NCI-H2196 (cell line): ENCODE measurements around the gene HSP90AA1.
A peak's percentile ranks its signal among the peaks of the same experiment; 100 is the strongest.
"Not testable (repeated sequence)": the region's sequence is repeated elsewhere in the genome, so short reads cannot be mapped to it uniquely, and the experiment has no call there.

ENCODE experiments used
- DNase-seq: peaks from one replicate; lab custom pipeline; 2025; ENCODE audit not compliant: unreplicated experiment; lab: John Stamatoyannopoulos, UW

The HSP90AA1 gene

GRCh38 chr14:102095231-102095870, 8.5 kb upstream of the HSP90AA1 start:
- DNase-seq: no peak

- DNase-seq: no peak
Observed at GRCh38 chr14:102094101-102094500, 7.3 kb upstream of the HSP90AA1 start.

GRCh38 chr14:102092806-102093205, 6.0 kb upstream of the HSP90AA1 start:
- DNase-seq: no peak

- DNase-seq: no peak
Observed at GRCh38 chr14:102090713-102091112, 3.9 kb upstream of the HSP90AA1 start.

GRCh38 chr14:102089621-102090343, 2.9 kb upstream of the HSP90AA1 start:
- no peak for DNase-seq

- no peak for DNase-seq
Observed at GRCh38 chr14:102088012-102088792, 1.4 kb upstream of the HSP90AA1 start.

- no peak for DNase-seq
Observed at GRCh38 chr14:102087762-102088011, 843 bp upstream of the HSP90AA1 start.

- no peak for DNase-seq
Observed at GRCh38 chr14:102086709-102086971, 204 bp downstream of the HSP90AA1 start.

GRCh38 chr14:102085948-102086708, 716 bp downstream of the HSP90AA1 start:
- DNase-seq: peak; percentile 25

GRCh38 chr14:102085488-102085887, 1.4 kb downstream of the HSP90AA1 start:
- DNase-seq: no peak

GRCh38 chr14:102084931-102085330, 1.9 kb downstream of the HSP90AA1 start:
- DNase-seq: no peak

- not testable (repeated sequence) for DNase-seq
Observed at GRCh38 chr14:102084522-102084921, 2.3 kb downstream of the HSP90AA1 start.

- no peak for DNase-seq
Observed at GRCh38 chr14:102081231-102082080, 5.4 kb downstream of the HSP90AA1 start.

GRCh38 chr14:102080183-102081080, 6.4 kb downstream of the HSP90AA1 start:
- DNase-seq: no peak

- DNase-seq: no peak
Observed at GRCh38 chr14:102079700-102079979, 7.2 kb downstream of the HSP90AA1 start.

- DNase-seq: no peak
Observed at GRCh38 chr14:102078831-102079699, 7.8 kb downstream of the HSP90AA1 start.

GRCh38 chr14:102078361-102078791, 8.5 kb downstream of the HSP90AA1 start:
- DNase-seq: not testable (repeated sequence)

- no peak for DNase-seq
Observed at GRCh38 chr14:102077382-102077709, 9.5 kb downstream of the HSP90AA1 start.

GRCh38 chr14:102075155-102075554, 11.7 kb downstream of the HSP90AA1 start:
- DNase-seq: no peak
